Fibroblast of skin of right biceps (primary cell): Measurements from ENCODE around the gene ANKDD1A.

Experiments
- DNase-seq: peaks from one replicate; pipeline ENCODE4 v3.0.0-alpha.2; 2013

The ANKDD1A gene

GRCh38 chr15:64970698-64971097 lies 59.0 kb downstream of the ANKDD1A start:
- DNase-seq, result no peak

- peak; percentile 24 for DNase-seq
Observed at GRCh38 chr15:64975390-64975789, 63.7 kb downstream of the ANKDD1A start.

- DNase-seq, result no peak
Observed at GRCh38 chr15:64979252-64979710, 67.6 kb downstream of the ANKDD1A start.

GRCh38 chr15:64981812-64982431 lies 70.2 kb downstream of the ANKDD1A start:
- DNase-seq, result no peak

- peak; percentile 42 for DNase-seq
Observed at GRCh38 chr15:64982472-64982871, 70.8 kb downstream of the ANKDD1A start.

GRCh38 chr15:64985366-64986033 lies 73.8 kb downstream of the ANKDD1A start:
- peak; percentile 50 for DNase-seq

GRCh38 chr15:64987136-64987535 lies 75.4 kb downstream of the ANKDD1A start:
- DNase-seq, result no peak

GRCh38 chr15:64989416-64990167 lies 77.9 kb downstream of the ANKDD1A start, which contains the start of gene SPG21:
Gene SPG21, minus strand, starts transcription at chr15:64989914. Its CDS starts 6,345 bp downstream, at chr15:64983569.
- peak; percentile 93 for DNase-seq

- no peak for DNase-seq
Observed at GRCh38 chr15:64990168-64990470, 78.4 kb downstream of the ANKDD1A start.

GRCh38 chr15:64991536-64992135 lies 79.9 kb downstream of the ANKDD1A start:
- no peak for DNase-seq

GRCh38 chr15:64993290-64993689 lies 81.6 kb downstream of the ANKDD1A start:
- no peak for DNase-seq

GRCh38 chr15:64997066-64997465 lies 85.4 kb downstream of the ANKDD1A start:
- no peak for DNase-seq

- no peak for DNase-seq
Observed at GRCh38 chr15:64997745-64998375, 86.2 kb downstream of the ANKDD1A start.

GRCh38 chr15:65004993-65005392 lies 93.3 kb downstream of the ANKDD1A start:
- DNase-seq, result no peak

- no peak for DNase-seq
Observed at GRCh38 chr15:65006876-65007275, 95.2 kb downstream of the ANKDD1A start.
